HepG2 (cell line): ENCODE data around the gene SIAH2. TPM values are rescaled to one million over a fixed set of nuclear protein-coding genes. Genes with fewer than 3 reads are reported as not detected.

Experiments
- HHEX ChIP-seq: IDR thresholded peaks from 2 replicates; pipeline ENCODE4 v1.6.1; 2016; ENCODE audit warnings: control low read depth
- JUND ChIP-seq: sonication (generic); formaldehyde crosslinking; IDR thresholded peaks from 2 replicates; pipeline ENCODE4 v1.8.0; 2022; ENCODE audit warnings: mild to moderate bottlenecking, missing genetic modification reagents
- KMT2B ChIP-seq: IDR thresholded peaks from 2 replicates; pipeline ENCODE4 v1.6.1; 2016; ENCODE audit warnings: missing genetic modification reagents, missing compliant biosample characterization
- MAFK ChIP-seq, 2 experiments: IDR thresholded peaks in 1 of 2; conservative IDR thresholded peaks in 1 of 2; 2 replicates each; pipeline ENCODE4 v1.6.1; 2011; ENCODE audit warnings: improper control_type of control experiment in 2 of 2, low read length in 2 of 2
- NFIB ChIP-seq: sonication (generic); formaldehyde crosslinking; IDR thresholded peaks from 2 replicates; pipeline ENCODE4 v1.9.0; 2021; ENCODE audit warnings: missing genetic modification reagents, mild to moderate bottlenecking, borderline replicate concordance
- POLR2AphosphoS5 ChIP-seq: IDR thresholded peaks from 2 replicates; pipeline ENCODE4 v1.6.1; 2012; ENCODE audit warnings: low read depth, low read length
- THAP11 ChIP-seq: IDR thresholded peaks from 2 replicates; pipeline ENCODE4 v1.6.1; 2016; ENCODE audit warnings: missing biosample characterization, missing genetic modification reagents
- ZNF205 ChIP-seq: IDR thresholded peaks from 2 replicates; pipeline ENCODE4 v1.6.1; 2018; ENCODE audit warnings: missing biosample characterization, missing genetic modification reagents
- ZNF496 ChIP-seq: sonication (generic); formaldehyde crosslinking; IDR thresholded peaks from 2 replicates; pipeline ENCODE4 v1.8.1; 2023; ENCODE audit warnings: mild to moderate bottlenecking, moderate library complexity, missing genetic modification reagents; ENCODE audit not compliant: insufficient replicate concordance
- ZNF501 ChIP-seq: sonication (generic); formaldehyde crosslinking; IDR thresholded peaks from 2 replicates; pipeline ENCODE4 v1.5.1; 2020; ENCODE audit warnings: mild to moderate bottlenecking, moderate library complexity, missing genetic modification reagents
- ZNF644 ChIP-seq: IDR thresholded peaks from 2 replicates; pipeline ENCODE4 v1.6.1; 2016; ENCODE audit warnings: low read depth
- ZNF713 ChIP-seq: sonication (generic); formaldehyde crosslinking; IDR thresholded peaks from 2 replicates; pipeline ENCODE4 v1.4.0; 2020; ENCODE audit warnings: mild to moderate bottlenecking, missing genetic modification reagents
- ZSCAN12 ChIP-seq: sonication (generic); formaldehyde crosslinking; IDR thresholded peaks from 2 replicates; pipeline ENCODE4 v1.9.0; 2021; ENCODE audit warnings: mild to moderate bottlenecking, missing genetic modification reagents
- polyA plus RNA-seq, 8 experiments: library from polyadenylated mRNA; depleted of rRNA in 3 of 8; stranded (reverse) in 7 of 8; unstranded in 1 of 8; fragments of >200 nt; fragmentation: Illumina TruSeq in 4 of 8; extraction: Trizol in 4 of 8; gene quantifications; 2 replicates each; pipeline versions ENCODE4 v1.2.1 to v1.2.3, GENCODE V29; 2011 to 2016; ENCODE audit warnings: low read depth in 4 of 8, missing spikeins in 1 of 8, mixed read lengths in 1 of 8; ENCODE audit not compliant: insufficient read depth in 1 of 8
- total RNA-seq, 5 experiments: library from RNA; depleted of rRNA; stranded (reverse); fragments of >200 nt; fragmentation: Illumina TruSeq; extraction: Trizol; gene quantifications; 2 replicates each; pipeline ENCODE4 v1.2.3, GENCODE V29; 2016; ENCODE audit warnings: low read depth in 1 of 5
- TF ChIP-seq, protein P1 (sequence below): IDR thresholded peaks from 2 replicates; pipeline ENCODE4 v1.4.0; 2020; ENCODE audit warnings: mild to moderate bottlenecking, missing genetic modification reagents
- TF ChIP-seq, protein P2 (sequence below): sonication (generic); formaldehyde crosslinking; conservative IDR thresholded peaks from 2 replicates; pipeline ENCODE4 v1.4.0; 2020; ENCODE audit warnings: mild to moderate bottlenecking, missing genetic modification reagents, moderate library complexity
- TF ChIP-seq, protein P3 (sequence below): sonication (generic); formaldehyde crosslinking; conservative IDR thresholded peaks from 2 replicates; pipeline ENCODE4 v1.4.0; 2020; ENCODE audit warnings: missing genetic modification reagents
- TF ChIP-seq, protein P4 (sequence below): fragments of 450-650 bp; IDR thresholded peaks from 2 replicates; pipeline ENCODE4 v1.6.1; 2017

Gene SIAH2
- total and polyA plus RNA-seq, 2 of the 13 experiments (the other 11 are each of a cell fraction or from before 2014, with no cell fraction given), result 71.8 to 117 TPM

DNA sequence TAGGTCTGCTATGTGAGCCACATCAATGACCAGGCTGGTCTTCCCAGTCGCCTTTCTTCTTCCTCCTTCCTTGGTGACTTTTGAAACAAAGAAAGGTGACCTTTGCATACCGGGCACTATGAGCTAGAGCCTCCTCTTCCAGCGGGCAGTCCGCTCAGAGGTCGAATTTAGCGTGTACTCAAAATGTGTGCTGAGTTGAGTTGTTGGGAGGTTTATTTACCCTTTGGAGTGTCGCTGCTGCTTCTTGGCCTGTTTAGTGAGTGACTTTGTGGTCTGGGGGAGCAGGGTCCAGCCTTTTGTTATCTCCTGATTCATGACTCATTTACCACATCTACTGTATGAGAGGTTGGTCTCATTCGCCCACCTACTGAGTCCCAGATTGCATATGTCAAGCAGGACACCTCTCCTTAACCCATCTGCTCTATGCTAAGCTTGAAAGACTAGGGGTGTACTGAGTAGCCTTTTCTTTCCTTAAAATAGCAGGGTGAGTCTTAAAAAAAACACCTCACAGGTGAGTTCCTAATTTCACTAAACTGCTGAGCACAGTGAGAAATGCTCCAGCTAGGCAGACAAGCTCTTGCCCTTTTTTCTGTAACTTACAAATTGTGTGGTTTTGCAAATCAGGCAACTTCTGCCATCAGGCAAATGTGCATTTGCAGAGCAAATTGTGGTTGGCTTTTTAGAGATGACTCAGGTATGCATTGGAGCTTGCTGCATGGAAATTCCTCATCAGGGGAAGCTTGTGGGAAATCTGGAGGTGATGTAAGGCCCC is 3.2 kb upstream of the SIAH2 start (continued):
- TF ChIP-seq, protein P1, sequence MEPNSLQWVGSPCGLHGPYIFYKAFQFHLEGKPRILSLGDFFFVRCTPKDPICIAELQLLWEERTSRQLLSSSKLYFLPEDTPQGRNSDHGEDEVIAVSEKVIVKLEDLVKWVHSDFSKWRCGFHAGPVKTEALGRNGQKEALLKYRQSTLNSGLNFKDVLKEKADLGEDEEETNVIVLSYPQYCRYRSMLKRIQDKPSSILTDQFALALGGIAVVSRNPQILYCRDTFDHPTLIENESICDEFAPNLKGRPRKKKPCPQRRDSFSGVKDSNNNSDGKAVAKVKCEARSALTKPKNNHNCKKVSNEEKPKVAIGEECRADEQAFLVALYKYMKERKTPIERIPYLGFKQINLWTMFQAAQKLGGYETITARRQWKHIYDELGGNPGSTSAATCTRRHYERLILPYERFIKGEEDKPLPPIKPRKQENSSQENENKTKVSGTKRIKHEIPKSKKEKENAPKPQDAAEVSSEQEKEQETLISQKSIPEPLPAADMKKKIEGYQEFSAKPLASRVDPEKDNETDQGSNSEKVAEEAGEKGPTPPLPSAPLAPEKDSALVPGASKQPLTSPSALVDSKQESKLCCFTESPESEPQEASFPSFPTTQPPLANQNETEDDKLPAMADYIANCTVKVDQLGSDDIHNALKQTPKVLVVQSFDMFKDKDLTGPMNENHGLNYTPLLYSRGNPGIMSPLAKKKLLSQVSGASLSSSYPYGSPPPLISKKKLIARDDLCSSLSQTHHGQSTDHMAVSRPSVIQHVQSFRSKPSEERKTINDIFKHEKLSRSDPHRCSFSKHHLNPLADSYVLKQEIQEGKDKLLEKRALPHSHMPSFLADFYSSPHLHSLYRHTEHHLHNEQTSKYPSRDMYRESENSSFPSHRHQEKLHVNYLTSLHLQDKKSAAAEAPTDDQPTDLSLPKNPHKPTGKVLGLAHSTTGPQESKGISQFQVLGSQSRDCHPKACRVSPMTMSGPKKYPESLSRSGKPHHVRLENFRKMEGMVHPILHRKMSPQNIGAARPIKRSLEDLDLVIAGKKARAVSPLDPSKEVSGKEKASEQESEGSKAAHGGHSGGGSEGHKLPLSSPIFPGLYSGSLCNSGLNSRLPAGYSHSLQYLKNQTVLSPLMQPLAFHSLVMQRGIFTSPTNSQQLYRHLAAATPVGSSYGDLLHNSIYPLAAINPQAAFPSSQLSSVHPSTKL (CRISPR knock-in tag), result peak; percentile 94
- TF ChIP-seq ZNF644 (CRISPR knock-in tag) (no peak), MAFK (conservative IDR thresholded peaks at IDR 0.05 in 1 of 2, IDR thresholded peaks at IDR 0.05 in 1 of 2; ENCODE audit: low read length in 2 of 2) (peak; percentile 53; a peak in 3 of 4 replicates), KMT2B (CRISPR knock-in tag) (no peak), ZNF205 (peak; percentile 81; the same call in 1 of the 2 replicates), ZNF713 (CRISPR knock-in tag) (no peak), ZNF501 (CRISPR knock-in tag) (no peak), ZNF496 (no peak), ZSCAN12 (CRISPR knock-in tag) (no peak), THAP11 (CRISPR knock-in tag) (peak; percentile 46; the same call in 1 of the 2 replicates), JUND (CRISPR knock-in tag) (peak; percentile 85), POLR2AphosphoS5 (0 out of 2 replicates have a peak, but pooled peaks have one; percentile 45), HHEX (0 out of 2 replicates have a peak, but pooled peaks have one; percentile 32), NFIB (CRISPR knock-in tag) (no peak)
- TF ChIP-seq, protein P2, sequence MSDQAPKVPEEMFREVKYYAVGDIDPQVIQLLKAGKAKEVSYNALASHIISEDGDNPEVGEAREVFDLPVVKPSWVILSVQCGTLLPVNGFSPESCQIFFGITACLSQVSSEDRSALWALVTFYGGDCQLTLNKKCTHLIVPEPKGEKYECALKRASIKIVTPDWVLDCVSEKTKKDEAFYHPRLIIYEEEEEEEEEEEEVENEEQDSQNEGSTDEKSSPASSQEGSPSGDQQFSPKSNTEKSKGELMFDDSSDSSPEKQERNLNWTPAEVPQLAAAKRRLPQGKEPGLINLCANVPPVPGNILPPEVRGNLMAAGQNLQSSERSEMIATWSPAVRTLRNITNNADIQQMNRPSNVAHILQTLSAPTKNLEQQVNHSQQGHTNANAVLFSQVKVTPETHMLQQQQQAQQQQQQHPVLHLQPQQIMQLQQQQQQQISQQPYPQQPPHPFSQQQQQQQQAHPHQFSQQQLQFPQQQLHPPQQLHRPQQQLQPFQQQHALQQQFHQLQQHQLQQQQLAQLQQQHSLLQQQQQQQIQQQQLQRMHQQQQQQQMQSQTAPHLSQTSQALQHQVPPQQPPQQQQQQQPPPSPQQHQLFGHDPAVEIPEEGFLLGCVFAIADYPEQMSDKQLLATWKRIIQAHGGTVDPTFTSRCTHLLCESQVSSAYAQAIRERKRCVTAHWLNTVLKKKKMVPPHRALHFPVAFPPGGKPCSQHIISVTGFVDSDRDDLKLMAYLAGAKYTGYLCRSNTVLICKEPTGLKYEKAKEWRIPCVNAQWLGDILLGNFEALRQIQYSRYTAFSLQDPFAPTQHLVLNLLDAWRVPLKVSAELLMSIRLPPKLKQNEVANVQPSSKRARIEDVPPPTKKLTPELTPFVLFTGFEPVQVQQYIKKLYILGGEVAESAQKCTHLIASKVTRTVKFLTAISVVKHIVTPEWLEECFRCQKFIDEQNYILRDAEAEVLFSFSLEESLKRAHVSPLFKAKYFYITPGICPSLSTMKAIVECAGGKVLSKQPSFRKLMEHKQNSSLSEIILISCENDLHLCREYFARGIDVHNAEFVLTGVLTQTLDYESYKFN, result peak; percentile 94
- TF ChIP-seq, protein P3, sequence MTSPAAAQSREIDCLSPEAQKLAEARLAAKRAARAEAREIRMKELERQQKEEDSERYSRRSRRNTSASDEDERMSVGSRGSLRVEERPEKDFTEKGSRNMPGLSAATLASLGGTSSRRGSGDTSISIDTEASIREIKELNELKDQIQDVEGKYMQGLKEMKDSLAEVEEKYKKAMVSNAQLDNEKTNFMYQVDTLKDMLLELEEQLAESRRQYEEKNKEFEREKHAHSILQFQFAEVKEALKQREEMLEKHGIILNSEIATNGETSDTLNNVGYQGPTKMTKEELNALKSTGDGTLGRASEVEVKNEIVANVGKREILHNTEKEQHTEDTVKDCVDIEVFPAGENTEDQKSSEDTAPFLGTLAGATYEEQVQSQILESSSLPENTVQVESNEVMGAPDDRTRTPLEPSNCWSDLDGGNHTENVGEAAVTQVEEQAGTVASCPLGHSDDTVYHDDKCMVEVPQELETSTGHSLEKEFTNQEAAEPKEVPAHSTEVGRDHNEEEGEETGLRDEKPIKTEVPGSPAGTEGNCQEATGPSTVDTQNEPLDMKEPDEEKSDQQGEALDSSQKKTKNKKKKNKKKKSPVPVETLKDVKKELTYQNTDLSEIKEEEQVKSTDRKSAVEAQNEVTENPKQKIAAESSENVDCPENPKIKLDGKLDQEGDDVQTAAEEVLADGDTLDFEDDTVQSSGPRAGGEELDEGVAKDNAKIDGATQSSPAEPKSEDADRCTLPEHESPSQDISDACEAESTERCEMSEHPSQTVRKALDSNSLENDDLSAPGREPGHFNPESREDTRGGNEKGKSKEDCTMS (CRISPR knock-in tag), result no peak
- TF ChIP-seq, protein P4, sequence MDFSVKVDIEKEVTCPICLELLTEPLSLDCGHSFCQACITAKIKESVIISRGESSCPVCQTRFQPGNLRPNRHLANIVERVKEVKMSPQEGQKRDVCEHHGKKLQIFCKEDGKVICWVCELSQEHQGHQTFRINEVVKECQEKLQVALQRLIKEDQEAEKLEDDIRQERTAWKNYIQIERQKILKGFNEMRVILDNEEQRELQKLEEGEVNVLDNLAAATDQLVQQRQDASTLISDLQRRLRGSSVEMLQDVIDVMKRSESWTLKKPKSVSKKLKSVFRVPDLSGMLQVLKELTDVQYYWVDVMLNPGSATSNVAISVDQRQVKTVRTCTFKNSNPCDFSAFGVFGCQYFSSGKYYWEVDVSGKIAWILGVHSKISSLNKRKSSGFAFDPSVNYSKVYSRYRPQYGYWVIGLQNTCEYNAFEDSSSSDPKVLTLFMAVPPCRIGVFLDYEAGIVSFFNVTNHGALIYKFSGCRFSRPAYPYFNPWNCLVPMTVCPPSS, result no peak
